ENCODE measurements around the gene DAAM2. TPM values are rescaled to one million over a fixed set of nuclear protein-coding genes. Genes with fewer than 3 reads are reported as not detected.

DAAM2 gene
- total and polyA plus RNA-seq, 2 donors (not counting 3 experiments of a cell fraction or from before 2014, with no cell fraction given) = 0.42 to 0.44 TPM

DNA sequence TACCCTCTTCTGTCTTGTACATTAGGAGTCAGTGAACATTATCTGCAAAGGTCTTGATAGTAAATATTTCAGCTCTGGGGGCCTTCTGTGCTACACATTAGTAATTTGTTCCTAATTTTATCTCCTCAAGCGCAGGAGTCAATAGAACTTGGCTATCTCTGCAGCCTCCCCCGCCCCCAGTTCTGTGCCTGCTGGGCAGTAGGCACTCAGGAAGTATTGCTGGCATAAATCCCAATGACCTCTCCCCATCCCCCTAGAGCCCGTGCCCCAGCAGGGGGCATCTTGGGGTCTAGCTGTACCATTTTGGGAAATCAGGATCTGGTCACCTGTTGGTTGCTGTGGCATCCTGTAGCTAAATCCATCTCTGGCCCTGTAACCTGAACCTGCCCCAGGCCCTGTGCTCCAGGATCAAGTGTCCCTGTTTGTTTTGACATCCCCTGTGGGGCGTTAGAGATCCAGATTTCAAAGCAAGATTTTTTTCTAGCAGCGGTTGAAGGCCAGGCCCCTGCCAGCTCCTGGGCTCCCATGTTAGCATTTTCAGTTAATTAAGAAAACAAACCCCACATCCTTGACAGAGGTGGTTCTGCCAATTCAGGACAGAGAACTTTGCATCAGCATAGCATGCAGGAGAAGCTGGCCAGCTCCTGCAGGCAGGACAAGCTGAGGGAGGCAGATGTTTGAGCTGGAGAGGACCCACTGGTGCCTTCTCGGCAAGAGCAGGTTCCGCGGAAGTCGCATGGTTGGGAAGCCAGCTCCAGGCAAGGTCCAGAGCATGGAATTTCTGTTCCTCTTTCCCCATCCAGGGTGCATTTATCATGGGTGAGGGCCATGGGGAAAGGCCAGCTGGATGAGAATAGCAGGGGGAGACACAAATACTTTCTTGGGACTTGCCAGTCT, 32.1 kb downstream of the DAAM2 start:
- H3K9me3 ChIP-seq (replicated peaks; ENCODE audit: control insufficient read depth, insufficient read depth, low read length) = no peaks in the 10 kb centered on the region
- POLR2A ChIA-PET = no interaction called here
- no peaks in the 10 kb centered on the region for H3K79me2 ChIP-seq (ENCODE audit: control insufficient read depth, insufficient read depth, low read length)

DNA sequence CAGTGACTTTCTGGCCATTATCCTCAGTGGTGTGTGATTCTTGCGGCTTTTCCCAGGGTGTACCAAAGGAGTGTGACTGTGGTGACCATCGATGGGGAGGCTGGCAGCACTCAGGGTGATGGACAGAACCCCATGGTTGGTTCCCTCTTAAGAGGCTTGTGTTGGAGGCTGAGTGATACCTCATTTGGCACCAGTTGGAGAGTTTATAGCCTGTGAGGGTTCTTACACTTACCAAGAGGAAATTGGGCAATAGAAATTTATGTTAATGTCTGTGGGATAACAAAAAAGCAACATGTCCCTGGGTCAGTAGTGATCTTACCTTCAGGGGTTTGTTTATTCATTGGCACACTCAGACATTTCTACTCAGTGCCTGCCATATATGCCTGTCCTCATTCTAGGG, 37.2 kb downstream of the DAAM2 start:
- CTCF ChIA-PET = no interaction called here
- no peak for DNase-seq (ENCODE audit: low read depth, low spot score)
- Histone ChIP-seq H3K36me3 (ENCODE audit: control insufficient read depth in 2 of 2, extremely low read depth in 1 of 2, insufficient read depth in 2 of 2, low read length in 2 of 2) (no peaks in the 10 kb centered on the region), H2AFZ (ENCODE audit: low read depth, low read length) (no peak overlapping the region), H3K27me3 (ENCODE audit: control insufficient read depth in 2 of 2, insufficient read depth in 2 of 2, low read length in 2 of 2) (no peaks in the 10 kb centered on the region), H3K9me3 (replicated peaks; ENCODE audit: control insufficient read depth, insufficient read depth, low read length) (no peaks in the 10 kb centered on the region), H3K9me1 (replicated peaks; ENCODE audit: control insufficient read depth, extremely low read depth, insufficient read depth, low read length) (no peaks in the 10 kb centered on the region), H3K4me2 (ENCODE audit: insufficient read depth, low read length) (no peak overlapping the region), H3K27ac (ENCODE audit: insufficient read depth, low read depth, low read length) (no peak overlapping the region), H3K4me1 (ENCODE audit: control insufficient read depth, extremely low read depth, insufficient read depth, low read length) (no peaks in the 10 kb centered on the region), H3K9ac (replicated peaks; ENCODE audit: extremely low read depth, insufficient read depth, low read length) (no peak overlapping the region), H4K20me1 (replicated peaks; ENCODE audit: control insufficient read depth, extremely low read depth, insufficient read depth, low read length) (no peaks in the 10 kb centered on the region), H3K4me3 (replicated peaks in 1 of 3; ENCODE audit: insufficient read depth in 1 of 3, low read depth in 1 of 3, low read length in 3 of 3) (no peak overlapping the region), H3K79me2 (ENCODE audit: control insufficient read depth, insufficient read depth, low read length) (no peaks in the 10 kb centered on the region)
- POLR2A ChIA-PET = no interaction called here
- intact Hi-C loops (cut with micrococcal nuclease) = no loop called here
- dilution Hi-C loops (cut with MboI; ENCODE audit: extremely low pct_ligation_motif_present, low sequenced_read_pairs) = no loop called here
- TF ChIP-seq MYC (IDR thresholded peaks at IDR 0.05; ENCODE audit: low read depth, low read length) (no peak), FOS (IDR thresholded peaks at IDR 0.05; ENCODE audit: borderline replicate concordance, insufficient read depth, low read length) (no peak), POLR2AphosphoS5 (IDR thresholded peaks at IDR 0.05; ENCODE audit: insufficient read depth, low read depth, low read length) (no peak), POLR2A (IDR thresholded peaks at IDR 0.05; ENCODE audit: low read depth, low read length) (no peak), GATA2 (IDR thresholded peaks at IDR 0.05; ENCODE audit: insufficient read depth, insufficient read length, low read depth, low read length) (no peak), EZH2 (IDR thresholded peaks at IDR 0.05; ENCODE audit: borderline replicate concordance, low read depth, low read length, severe bottlenecking) (no peak), JUN (IDR thresholded peaks at IDR 0.05; ENCODE audit: borderline replicate concordance, insufficient read depth, insufficient read length, low read depth) (no peak), MAX (IDR thresholded peaks at IDR 0.05; ENCODE audit: insufficient read depth, insufficient read length) (no peak)
- TF ChIP-seq, protein P1, sequence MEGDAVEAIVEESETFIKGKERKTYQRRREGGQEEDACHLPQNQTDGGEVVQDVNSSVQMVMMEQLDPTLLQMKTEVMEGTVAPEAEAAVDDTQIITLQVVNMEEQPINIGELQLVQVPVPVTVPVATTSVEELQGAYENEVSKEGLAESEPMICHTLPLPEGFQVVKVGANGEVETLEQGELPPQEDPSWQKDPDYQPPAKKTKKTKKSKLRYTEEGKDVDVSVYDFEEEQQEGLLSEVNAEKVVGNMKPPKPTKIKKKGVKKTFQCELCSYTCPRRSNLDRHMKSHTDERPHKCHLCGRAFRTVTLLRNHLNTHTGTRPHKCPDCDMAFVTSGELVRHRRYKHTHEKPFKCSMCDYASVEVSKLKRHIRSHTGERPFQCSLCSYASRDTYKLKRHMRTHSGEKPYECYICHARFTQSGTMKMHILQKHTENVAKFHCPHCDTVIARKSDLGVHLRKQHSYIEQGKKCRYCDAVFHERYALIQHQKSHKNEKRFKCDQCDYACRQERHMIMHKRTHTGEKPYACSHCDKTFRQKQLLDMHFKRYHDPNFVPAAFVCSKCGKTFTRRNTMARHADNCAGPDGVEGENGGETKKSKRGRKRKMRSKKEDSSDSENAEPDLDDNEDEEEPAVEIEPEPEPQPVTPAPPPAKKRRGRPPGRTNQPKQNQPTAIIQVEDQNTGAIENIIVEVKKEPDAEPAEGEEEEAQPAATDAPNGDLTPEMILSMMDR (IDR thresholded peaks at IDR 0.05; ENCODE audit: extremely low read depth in 1 of 2, insufficient read depth in 1 of 2, low read depth in 1 of 2, low read length in 2 of 2) = no peak
- no peak for FAIRE-seq
- BruUV-seq (replicated peaks) = no TSS peak

More for the DNA sequence above, 32.1 kb downstream of the DAAM2 start:
- Histone ChIP-seq H3K9ac (replicated peaks; ENCODE audit: extremely low read depth, insufficient read depth, low read length) (no peak overlapping the region), H3K36me3 (ENCODE audit: control insufficient read depth in 2 of 2, extremely low read depth in 1 of 2, insufficient read depth in 2 of 2, low read length in 2 of 2) (no peaks in the 10 kb centered on the region), H3K9me1 (replicated peaks; ENCODE audit: control insufficient read depth, extremely low read depth, insufficient read depth, low read length) (no peaks in the 10 kb centered on the region), H3K4me3 (replicated peaks in 1 of 3; ENCODE audit: insufficient read depth in 1 of 3, low read depth in 1 of 3, low read length in 3 of 3) (no peak overlapping the region), H4K20me1 (replicated peaks; ENCODE audit: control insufficient read depth, extremely low read depth, insufficient read depth, low read length) (no peaks in the 10 kb centered on the region), H3K4me1 (ENCODE audit: control insufficient read depth, extremely low read depth, insufficient read depth, low read length) (no peaks in the 10 kb centered on the region), H3K4me2 (ENCODE audit: insufficient read depth, low read length) (no peak overlapping the region), H2AFZ (ENCODE audit: low read depth, low read length) (no peak overlapping the region), H3K27ac (ENCODE audit: insufficient read depth, low read depth, low read length) (no peak overlapping the region), H3K27me3 (ENCODE audit: control insufficient read depth in 2 of 2, insufficient read depth in 2 of 2, low read length in 2 of 2) (no peaks in the 10 kb centered on the region)
- dilution Hi-C loops (cut with MboI; ENCODE audit: extremely low pct_ligation_motif_present, low sequenced_read_pairs) (no loop called here), intact Hi-C loops (cut with micrococcal nuclease) (no loop called here)
- CTCF ChIA-PET = interaction anchor here (0.9 kb wide), 1 partner anchor 10 kb away, joined by 3 read pairs; no protein-coding TSS in a partner anchor
- DNase-seq (ENCODE audit: low read depth, low spot score) (no peak), FAIRE-seq (no peak)
- no TSS peak for BruUV-seq (replicated peaks)
- TF ChIP-seq POLR2AphosphoS5 (IDR thresholded peaks at IDR 0.05; ENCODE audit: insufficient read depth, low read depth, low read length) (no peak), MYC (IDR thresholded peaks at IDR 0.05; ENCODE audit: low read depth, low read length) (no peak)
